Mesenchymal stem cell (in vitro differentiated cells and primary cell): Measurements from ENCODE around the gene SFTPB.
A peak's percentile ranks its signal among the peaks of the same experiment; 100 is the strongest.

Experiments
- DNase-seq: peaks from one replicate; pipeline ENCODE4 v3.0.0-alpha.2; 2013
- H2AFZ ChIP-seq: one replicate; pipeline ENCODE4 v1.6.1; 2013; ENCODE audit warnings: low read depth, mild to moderate bottlenecking, control low read depth, inconsistent platforms, low read length, moderate library complexity
- H2AK5ac ChIP-seq: 2 replicates; pipeline ENCODE4 v1.6.1; 2013; ENCODE audit warnings: low read length, moderate library complexity, mild to moderate bottlenecking, inconsistent platforms; ENCODE audit not compliant: severe bottlenecking
- H2BK120ac ChIP-seq: one replicate; pipeline ENCODE4 v1.6.1; 2013; ENCODE audit warnings: low read depth, mild to moderate bottlenecking, inconsistent platforms, low read length, moderate library complexity
- H2BK12ac ChIP-seq, 2 experiments: one replicate each; pipeline ENCODE4 v1.6.1; 2013; ENCODE audit warnings: inconsistent platforms in 2 of 2, low read length in 2 of 2, mild to moderate bottlenecking in 2 of 2, moderate library complexity in 2 of 2, control low read depth in 1 of 2
- H2BK15ac ChIP-seq: one replicate; pipeline ENCODE4 v1.6.1; 2013; ENCODE audit warnings: mild to moderate bottlenecking, low read depth, inconsistent platforms; ENCODE audit not compliant: poor library complexity, severe bottlenecking
- H2BK5ac ChIP-seq: 2 replicates; pipeline ENCODE4 v1.6.1; 2013; ENCODE audit warnings: low read depth, mild to moderate bottlenecking, low read length, control low read depth, inconsistent platforms; ENCODE audit not compliant: poor library complexity, severe bottlenecking
- H3K14ac ChIP-seq, 2 experiments: one replicate each; pipeline ENCODE4 v1.6.1; 2013; ENCODE audit warnings: inconsistent platforms in 2 of 2, low read length in 2 of 2, control low read depth in 1 of 2, mild to moderate bottlenecking in 1 of 2, moderate library complexity in 1 of 2
- H3K18ac ChIP-seq, 2 experiments: one replicate each; pipeline ENCODE4 v1.6.1; 2013; ENCODE audit warnings: inconsistent platforms in 2 of 2, low read length in 2 of 2, control low read depth in 1 of 2, low read depth in 1 of 2, mild to moderate bottlenecking in 1 of 2
- H3K23ac ChIP-seq, 2 experiments: one replicate each; pipeline ENCODE4 v1.6.1; 2013; ENCODE audit warnings: inconsistent platforms in 2 of 2, low read length in 2 of 2, mild to moderate bottlenecking in 2 of 2, moderate library complexity in 2 of 2, control low read depth in 1 of 2
- H3K27ac ChIP-seq: 2 replicates; pipeline ENCODE4 v1.5.1; 2013; ENCODE audit warnings: mild to moderate bottlenecking, moderate library complexity, low read length, control low read depth, inconsistent platforms; ENCODE audit not compliant: poor library complexity, severe bottlenecking
- H3K27me3 ChIP-seq, 2 experiments: 2 replicates each; pipeline versions ENCODE4 v1.6.1 to v1.7.0; 2013; ENCODE audit warnings: low read length in 2 of 2, mild to moderate bottlenecking in 2 of 2, moderate library complexity in 2 of 2, control low read depth in 1 of 2, inconsistent platforms in 1 of 2; ENCODE audit not compliant: control insufficient read depth in 1 of 2, insufficient read depth in 1 of 2
- H3K36me3 ChIP-seq, 2 experiments: 2 replicates each; pipeline versions ENCODE4 v1.6.1 to v1.7.0; 2013; ENCODE audit warnings: low read length in 2 of 2, control low read depth in 1 of 2, inconsistent platforms in 1 of 2, low read depth in 1 of 2, mild to moderate bottlenecking in 1 of 2; ENCODE audit not compliant: insufficient read depth in 2 of 2, control insufficient read depth in 1 of 2
- H3K4ac ChIP-seq, 2 experiments: one replicate each; pipeline ENCODE4 v1.6.1; 2013; ENCODE audit warnings: inconsistent platforms in 2 of 2, low read length in 2 of 2, mild to moderate bottlenecking in 2 of 2, moderate library complexity in 2 of 2, control low read depth in 1 of 2, low read depth in 1 of 2
- H3K4me1 ChIP-seq: 2 replicates; pipeline ENCODE4 v1.6.1; 2013; ENCODE audit warnings: low read depth, low read length, control low read depth; ENCODE audit not compliant: control insufficient read depth, insufficient read depth
- H3K4me2 ChIP-seq: 2 replicates; pipeline ENCODE4 v1.6.1; 2013; ENCODE audit warnings: low read length, mild to moderate bottlenecking, inconsistent platforms; ENCODE audit not compliant: poor library complexity, severe bottlenecking
- H3K4me3 ChIP-seq, 2 experiments: 2 replicates each; pipeline versions ENCODE4 v1.5.1 to v1.7.0; 2013; ENCODE audit warnings: low read length in 2 of 2, mild to moderate bottlenecking in 2 of 2, control low read depth in 1 of 2, low read depth in 1 of 2; ENCODE audit not compliant: insufficient read depth in 1 of 2
- H3K79me1 ChIP-seq: replicated peaks from 2 replicates; pipeline ENCODE4 v1.6.1; 2013; ENCODE audit warnings: mild to moderate bottlenecking, control low read depth, low read length, inconsistent platforms; ENCODE audit not compliant: poor library complexity, severe bottlenecking
- H3K9ac ChIP-seq: 2 replicates; pipeline ENCODE4 v1.7.0; 2013; ENCODE audit warnings: mild to moderate bottlenecking, low read length, moderate library complexity
- H3K9me3 ChIP-seq: 2 replicates; pipeline ENCODE4 v1.7.0; 2013; ENCODE audit warnings: mild to moderate bottlenecking, low read length; ENCODE audit not compliant: control insufficient read depth
- H4K8ac ChIP-seq: one replicate; pipeline ENCODE4 v1.6.1; 2013; ENCODE audit warnings: inconsistent platforms, mild to moderate bottlenecking, low read length, moderate library complexity
- H4K91ac ChIP-seq: one replicate; pipeline ENCODE4 v1.6.1; 2013; ENCODE audit warnings: mild to moderate bottlenecking, low read length, inconsistent platforms
- WGBS: methylation state at CpG from one replicate; pipeline ENCODE4 v1.1.7; 2013; ENCODE audit warnings: mixed read lengths; 5-methylcytosine and 5-hydroxymethylcytosine counted together

Gene SFTPB

DNA sequence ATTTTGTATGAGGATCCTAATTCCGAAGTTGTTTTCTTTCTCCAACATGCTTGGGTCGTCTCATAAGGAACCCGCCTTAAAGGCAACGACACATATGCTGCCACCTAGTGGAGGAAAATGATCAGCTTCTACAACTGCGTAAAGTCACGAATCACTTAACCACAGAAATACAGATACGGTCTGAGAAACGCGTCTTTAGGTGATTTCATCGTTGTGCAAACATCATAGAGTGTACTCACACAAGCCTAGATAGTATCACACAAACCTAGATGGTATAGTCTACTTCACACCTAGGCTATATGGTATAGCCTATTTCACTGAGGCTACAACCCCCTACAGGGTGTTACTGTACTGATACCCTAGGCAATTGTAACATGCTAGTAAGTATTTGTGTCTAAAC lies 39.3 kb upstream of the SFTPB start:
- Histone ChIP-seq H4K8ac (no peak overlapping the region), H3K4me3 (no peak overlapping the region), H3K9me3 (no peaks in the 10 kb centered on the region), H3K27ac (no peak overlapping the region), H3K4ac (no peak overlapping the region), H4K91ac (no peak overlapping the region), H3K23ac (no peak overlapping the region), H2BK15ac (no peak overlapping the region), H3K4me2 (no peak overlapping the region), H2BK5ac (no peak overlapping the region), H3K14ac (no peak overlapping the region), H3K27me3 (peaks cover 0 to 11% of the 10 kb centered on the region in 2 experiments), H2AK5ac (no peak overlapping the region), H2BK12ac (no peak overlapping the region), H2AFZ (no peak overlapping the region), H3K4me1 (peaks cover 4% of the 10 kb centered on the region), H2BK120ac (no peak overlapping the region), H3K18ac (no peak overlapping the region), H3K36me3 (no peaks in the 10 kb centered on the region), H3K9ac (no peak overlapping the region), H3K79me1 (no peaks in the 10 kb centered on the region)
- WGBS = 2% methylated on average over 10 of the region's 10 CpGs
- peak; percentile 90 for DNase-seq

- H2BK5ac ChIP-seq = no peak overlapping the region
- WGBS = 89% methylated on average over 10 of the region's 10 CpGs
- H3K27me3 ChIP-seq = peaks cover 0 to 7% of the 10 kb centered on the region in 2 experiments
- H3K79me1 ChIP-seq = no peaks in the 10 kb centered on the region
- no peak overlapping the region for H4K91ac ChIP-seq
- no peaks in the 10 kb centered on the region for H3K36me3 ChIP-seq
- DNase-seq = no peak
- H3K4me1 ChIP-seq = peaks cover 4% of the 10 kb centered on the region
- no peak overlapping the region for H2BK15ac ChIP-seq
- no peak overlapping the region for H2BK12ac ChIP-seq
- H3K27ac ChIP-seq = no peak overlapping the region
- H3K9ac ChIP-seq = no peak overlapping the region
- no peak overlapping the region for H2BK120ac ChIP-seq
- no peak overlapping the region for H4K8ac ChIP-seq
- H2AK5ac ChIP-seq = no peak overlapping the region
- no peak overlapping the region for H3K4ac ChIP-seq
- H3K4me2 ChIP-seq = no peak overlapping the region
- no peak overlapping the region for H3K14ac ChIP-seq
- no peak overlapping the region for H2AFZ ChIP-seq
- H3K18ac ChIP-seq = no peak overlapping the region
- no peaks in the 10 kb centered on the region for H3K9me3 ChIP-seq
- no peak overlapping the region for H3K23ac ChIP-seq
- H3K4me3 ChIP-seq = no peak overlapping the region
Measured at GRCh38 chr2:85706599-85707296, 38.7 kb upstream of the SFTPB start.

DNA sequence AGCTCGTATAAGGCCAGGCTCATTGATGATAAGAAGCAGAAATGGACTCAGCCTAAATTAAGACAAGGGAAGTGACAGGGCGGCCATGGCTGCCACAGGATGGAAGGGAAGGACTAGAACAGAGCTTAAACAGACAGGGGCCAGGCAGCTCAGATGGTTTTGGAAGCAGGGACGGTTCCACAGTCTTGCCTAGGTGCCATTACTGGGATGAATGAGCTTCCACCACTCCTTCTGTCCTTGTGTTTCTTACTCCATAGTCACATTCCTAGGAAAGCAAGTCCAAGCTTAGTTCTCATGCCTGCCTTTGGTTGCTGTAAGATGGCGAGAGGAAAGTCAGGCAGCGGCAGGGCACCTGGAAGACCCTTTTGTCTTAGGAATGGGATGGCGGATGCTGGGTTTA lies 38.1 kb upstream of the SFTPB start:
- WGBS = 90% methylated on average over 6 of the region's 6 CpGs
- no peak overlapping the region for H3K4ac ChIP-seq
- no peak overlapping the region for H4K8ac ChIP-seq
- H3K18ac ChIP-seq = no peak overlapping the region
- no peaks in the 10 kb centered on the region for H3K36me3 ChIP-seq
- DNase-seq = no peak
- no peak overlapping the region for H2AK5ac ChIP-seq
- no peak overlapping the region for H3K9ac ChIP-seq
- no peak overlapping the region for H2BK15ac ChIP-seq
- H3K14ac ChIP-seq = no peak overlapping the region
- no peak overlapping the region for H3K4me2 ChIP-seq
- no peak overlapping the region for H3K4me3 ChIP-seq
- H2BK5ac ChIP-seq = no peak overlapping the region
- no peak overlapping the region for H2AFZ ChIP-seq
- no peak overlapping the region for H3K27ac ChIP-seq
- no peak overlapping the region for H3K23ac ChIP-seq
- H3K4me1 ChIP-seq = peaks cover 5% of the 10 kb centered on the region
- H3K79me1 ChIP-seq = no peaks in the 10 kb centered on the region
- peaks cover 0 to under 1% of the 10 kb centered on the region in 2 experiments for H3K27me3 ChIP-seq
- no peaks in the 10 kb centered on the region for H3K9me3 ChIP-seq
- no peak overlapping the region for H4K91ac ChIP-seq
- no peak overlapping the region for H2BK12ac ChIP-seq
- no peak overlapping the region for H2BK120ac ChIP-seq

GRCh38 chr2:85705680-85706039 lies 37.7 kb upstream of the SFTPB start:
- Histone ChIP-seq H3K4me2 (no peak overlapping the region), H3K27ac (no peak overlapping the region), H3K9ac (no peak overlapping the region), H3K4ac (no peak overlapping the region), H2BK120ac (no peak overlapping the region), H4K8ac (no peak overlapping the region), H3K4me3 (no peak overlapping the region), H3K36me3 (no peaks in the 10 kb centered on the region), H3K14ac (no peak overlapping the region), H3K27me3 (no peaks in the 10 kb centered on the region), H3K9me3 (no peaks in the 10 kb centered on the region), H3K18ac (no peak overlapping the region), H3K79me1 (no peaks in the 10 kb centered on the region), H2BK15ac (no peak overlapping the region), H2AK5ac (no peak overlapping the region), H4K91ac (no peak overlapping the region), H3K4me1 (peaks cover 5% of the 10 kb centered on the region), H3K23ac (no peak overlapping the region), H2BK12ac (no peak overlapping the region), H2BK5ac (no peak overlapping the region), H2AFZ (no peak overlapping the region)
- WGBS = 91% methylated on average over 2 of the region's 2 CpGs
- peak; percentile 96 for DNase-seq
